Mesenteric fat pad (tissue), 1 donor: Measurements from ENCODE around the gene ADSS1. TPM values are rescaled to one million over a fixed set of nuclear protein-coding genes. Genes with fewer than 3 reads are reported as not detected.

Experiments used
- DNase-seq: peaks from one replicate; pipeline ENCODE4 v3.0.0-alpha.2; 2020; ENCODE audit warnings: low spot score
- total RNA-seq: library from RNA; stranded (reverse); fragmentation: NEBNext Ultra II Directional; extraction: Animal tissue kit (Norgen Biotek cat#: 25700); gene quantifications from one replicate; pipeline ENCODE4 v1.2.1, GENCODE V29; 2021
- donor health status: DM: yes; HTN: yes; CAD: no.

The ADSS1 gene
- total RNA-seq, 1 donor from 2014 or later = 5.2 TPM

- DNase-seq = no peak
Measured at GRCh38 chr14:104779776-104780512, 55.9 kb downstream of the ADSS1 start.

GRCh38 chr14:104780513-104781030 is 56.5 kb downstream of the ADSS1 start:
- no peak for DNase-seq

- DNase-seq = no peak
Measured at GRCh38 chr14:104781271-104782077, 57.4 kb downstream of the ADSS1 start.

GRCh38 chr14:104782086-104782807 is 58.2 kb downstream of the ADSS1 start:
- DNase-seq = no peak

- DNase-seq = no peak
Measured at GRCh38 chr14:104782808-104783139, 58.7 kb downstream of the ADSS1 start.

- DNase-seq = no peak
Measured at GRCh38 chr14:104783484-104784217, 59.6 kb downstream of the ADSS1 start.

GRCh38 chr14:104784218-104784568 is 60.2 kb downstream of the ADSS1 start:
- no peak for DNase-seq

GRCh38 chr14:104784846-104785707 is 61.0 kb downstream of the ADSS1 start:
- DNase-seq = no peak

GRCh38 chr14:104785708-104786080 is 61.7 kb downstream of the ADSS1 start:
- DNase-seq = no peak

GRCh38 chr14:104786091-104786586 is 62.1 kb downstream of the ADSS1 start:
- DNase-seq = no peak

- DNase-seq = no peak
Measured at GRCh38 chr14:104786726-104787675, 63.0 kb downstream of the ADSS1 start.

GRCh38 chr14:104787736-104788135 is 63.7 kb downstream of the ADSS1 start:
- DNase-seq = no peak

- no peak for DNase-seq
Measured at GRCh38 chr14:104788161-104788818, 64.3 kb downstream of the ADSS1 start.

- no peak for DNase-seq
Measured at GRCh38 chr14:104788873-104789663, 65.0 kb downstream of the ADSS1 start.

- no peak for DNase-seq
Measured at GRCh38 chr14:104789752-104790743, 66.0 kb downstream of the ADSS1 start.

GRCh38 chr14:104791425-104791824 is 67.4 kb downstream of the ADSS1 start:
- no peak for DNase-seq
